Measurements from ENCODE around the gene OSBPL5.
"Not testable (repeated sequence)": the region's sequence is repeated elsewhere in the genome, so short reads cannot be mapped to it uniquely, and the experiment has no call there.

OSBPL5 gene

DNA sequence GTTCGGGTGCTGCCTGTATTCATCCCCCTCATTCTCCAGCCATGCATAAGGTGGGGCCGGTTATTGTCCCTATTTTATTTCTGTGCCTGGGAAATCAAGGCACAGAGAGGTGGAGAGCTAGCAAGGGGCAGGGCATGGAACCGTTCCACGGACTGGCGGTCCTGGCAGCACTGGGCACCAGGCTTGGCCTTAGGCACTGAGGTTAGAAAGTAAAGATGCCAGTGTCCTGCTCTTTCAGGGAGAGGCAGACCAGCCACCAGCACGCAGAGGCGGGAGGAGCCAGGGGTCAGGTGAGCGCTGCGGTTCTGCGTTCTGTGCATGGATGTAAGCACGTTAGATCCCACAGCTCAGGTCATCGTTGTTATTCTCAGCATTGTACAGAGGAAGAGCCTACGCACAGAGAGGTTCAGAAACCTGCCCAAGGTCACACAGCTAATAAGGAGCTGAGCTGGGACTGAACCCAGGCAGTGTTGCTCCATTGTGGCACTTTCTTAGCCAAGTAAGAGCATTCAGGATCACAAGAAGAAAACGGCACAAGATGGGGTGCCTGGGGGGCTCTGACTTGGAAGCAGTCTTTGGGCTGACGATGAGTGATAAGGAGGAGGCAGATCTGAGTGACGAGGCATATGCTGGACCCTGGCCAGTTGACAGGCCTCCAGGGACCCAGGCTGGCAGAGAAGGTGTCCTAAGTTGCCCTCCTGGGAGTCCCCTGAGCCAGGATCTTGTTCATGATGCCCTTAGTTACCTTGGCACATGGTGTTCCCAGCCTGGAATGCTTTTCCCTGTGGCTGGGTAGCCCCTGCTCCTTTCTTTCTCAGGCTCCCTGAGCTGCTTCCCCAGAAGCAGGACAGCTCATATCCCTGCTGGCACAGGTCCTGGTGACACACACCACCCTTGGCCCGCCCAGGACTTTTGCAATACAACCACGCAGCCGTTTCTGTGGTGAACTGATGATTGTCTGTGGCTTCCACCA, 41.1 kb downstream of the OSBPL5 start:
- DNase-seq (ENCODE audit: low read depth in 2 of 3, low spot score in 1 of 3) = no peak

DNA sequence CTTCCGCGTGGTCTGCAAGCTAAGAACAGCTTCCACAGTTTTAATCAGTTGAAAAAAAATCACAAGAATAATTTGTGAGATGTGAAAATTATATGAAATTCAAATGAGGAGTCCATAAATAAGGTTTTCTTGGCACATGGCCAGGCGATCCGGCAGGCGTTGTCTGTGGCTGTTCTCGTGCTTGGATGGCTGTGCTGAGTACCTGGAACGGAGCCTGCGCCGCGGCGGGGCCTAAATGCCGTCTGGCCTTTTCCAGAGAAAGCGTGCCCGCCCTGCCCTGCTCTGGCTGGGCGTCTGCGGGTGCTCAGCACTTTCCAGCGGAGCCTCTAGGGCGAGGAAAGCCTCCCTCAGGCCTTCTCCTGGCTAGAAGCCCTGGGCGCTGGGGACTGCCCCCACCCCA, 41.8 kb downstream of the OSBPL5 start:
- DNase-seq (ENCODE audit: low read depth in 2 of 3, low spot score in 1 of 3) = no peak

DNA sequence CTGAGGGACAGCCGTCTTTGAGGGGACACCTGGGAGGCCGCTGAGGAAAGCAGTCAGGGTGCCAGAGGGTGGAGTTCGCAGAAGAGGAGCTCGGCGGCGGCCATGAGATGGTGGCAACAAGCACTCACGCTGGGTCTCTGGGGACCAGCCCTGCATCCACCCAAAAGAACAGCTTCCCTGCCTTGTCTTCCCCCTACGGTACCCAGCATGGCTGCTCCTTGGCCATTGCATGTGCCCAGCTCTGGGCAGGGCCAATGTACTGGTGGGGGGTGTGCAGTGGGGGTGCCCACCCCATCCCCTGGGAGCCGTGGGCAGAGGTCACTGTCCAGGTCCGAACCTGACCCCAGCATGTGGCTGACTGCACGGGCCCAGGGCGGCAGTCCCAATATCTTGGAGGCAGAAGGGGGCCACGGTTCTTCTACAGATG, 42.3 kb downstream of the OSBPL5 start:
- no peak for DNase-seq (ENCODE audit: low read depth in 2 of 3, low spot score in 1 of 3)

DNA sequence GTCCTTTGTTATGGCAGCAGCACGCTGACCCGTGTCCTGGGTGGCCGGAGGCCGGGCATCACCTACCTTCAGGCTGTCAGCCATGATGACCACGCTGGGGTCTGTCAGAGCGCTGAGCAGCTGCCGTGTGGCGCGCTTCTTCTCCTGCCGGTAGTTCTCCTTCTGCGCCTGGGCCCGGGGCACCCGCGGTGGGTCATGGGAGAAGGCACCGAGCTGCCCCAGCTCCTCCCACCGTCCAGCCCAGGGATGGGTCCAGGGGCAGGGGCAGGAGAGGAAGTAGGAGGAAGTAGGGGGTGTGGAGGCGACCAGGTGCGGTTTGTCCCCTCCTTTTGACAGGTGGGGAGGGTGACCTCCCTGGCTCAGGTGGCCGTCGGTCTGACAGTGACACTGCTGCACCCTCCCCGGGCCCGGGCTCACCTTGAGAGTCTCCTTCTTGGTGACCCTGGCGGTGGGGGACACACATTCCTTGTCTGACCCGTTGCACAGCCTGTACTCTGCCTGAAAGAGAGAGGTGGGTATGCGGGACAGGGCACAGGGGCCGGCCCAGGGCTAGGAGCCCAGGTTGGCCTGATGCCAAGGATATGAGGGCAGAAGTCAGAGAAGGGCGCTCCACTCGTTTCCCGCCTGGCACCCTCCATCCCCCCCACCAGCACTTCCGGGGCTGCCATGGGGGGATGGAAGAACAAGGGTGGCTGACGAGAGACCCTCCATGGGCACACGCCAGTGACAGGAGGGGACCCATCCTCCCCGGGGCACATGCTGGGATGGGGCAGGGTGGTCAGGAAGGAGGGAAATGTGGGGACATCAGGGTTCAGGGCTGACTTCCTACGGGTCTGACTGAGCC, 43.0 kb downstream of the OSBPL5 start:
- DNase-seq (ENCODE audit: low read depth in 2 of 3, low spot score in 1 of 3) = no peak

DNA sequence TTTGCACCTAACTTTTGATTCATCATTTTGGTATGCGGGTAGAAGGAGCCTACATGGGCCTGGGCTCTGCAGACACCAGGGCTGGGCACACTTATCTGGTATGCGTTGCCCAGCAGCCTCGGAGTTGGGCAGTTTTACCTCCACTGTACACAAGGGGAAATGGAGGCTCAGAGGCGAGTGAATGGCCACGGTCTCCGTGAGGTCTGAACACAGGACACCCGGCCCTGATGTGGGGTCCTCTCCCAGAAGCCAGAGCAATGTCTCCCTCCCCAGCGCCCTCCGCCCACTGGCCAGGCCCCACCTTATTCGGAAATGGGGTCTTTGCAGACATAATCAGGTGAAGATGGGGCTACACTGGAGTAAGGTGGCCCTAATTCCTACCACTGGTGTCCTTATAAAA, 43.7 kb downstream of the OSBPL5 start:
- DNase-seq (ENCODE audit: low read depth in 2 of 3, low spot score in 1 of 3) = no peak

DNA sequence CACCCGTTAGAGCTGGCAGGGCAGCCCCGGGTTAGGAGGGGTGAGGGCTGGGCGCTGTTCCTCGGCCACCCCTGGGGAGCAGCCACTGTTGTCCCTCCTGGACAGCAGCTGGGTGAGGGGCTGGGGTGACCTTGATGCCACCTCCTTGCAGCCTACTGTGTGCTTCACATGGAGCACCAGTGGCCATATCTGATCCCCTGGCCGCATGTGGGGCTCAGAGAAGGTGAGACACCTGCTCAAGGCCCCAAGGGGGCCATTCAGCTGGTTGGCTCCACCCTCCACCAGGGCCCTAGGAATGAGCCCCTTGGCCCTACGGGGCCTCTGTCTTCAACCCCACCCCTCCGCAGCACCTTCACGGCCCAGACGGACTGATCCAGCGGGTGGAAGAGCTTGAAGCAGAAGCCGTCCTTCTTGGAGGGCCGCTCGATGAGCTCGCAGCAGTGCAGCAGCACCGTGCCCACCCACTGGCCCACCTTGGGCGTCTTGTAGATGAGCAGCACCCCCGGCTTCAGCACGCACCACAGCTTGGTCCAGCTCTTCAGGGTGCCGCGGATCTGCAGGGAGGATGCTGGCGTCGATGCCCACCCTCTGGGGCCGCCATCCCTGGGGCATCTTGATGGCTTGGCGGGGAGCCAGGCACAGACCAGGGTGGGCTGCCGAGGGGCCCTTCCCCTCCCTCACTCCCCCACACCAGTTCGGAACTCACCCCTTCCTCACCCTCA, 44.9 kb downstream of the OSBPL5 start:
- DNase-seq (ENCODE audit: low read depth in 2 of 3, low spot score in 1 of 3) = no peak

DNA sequence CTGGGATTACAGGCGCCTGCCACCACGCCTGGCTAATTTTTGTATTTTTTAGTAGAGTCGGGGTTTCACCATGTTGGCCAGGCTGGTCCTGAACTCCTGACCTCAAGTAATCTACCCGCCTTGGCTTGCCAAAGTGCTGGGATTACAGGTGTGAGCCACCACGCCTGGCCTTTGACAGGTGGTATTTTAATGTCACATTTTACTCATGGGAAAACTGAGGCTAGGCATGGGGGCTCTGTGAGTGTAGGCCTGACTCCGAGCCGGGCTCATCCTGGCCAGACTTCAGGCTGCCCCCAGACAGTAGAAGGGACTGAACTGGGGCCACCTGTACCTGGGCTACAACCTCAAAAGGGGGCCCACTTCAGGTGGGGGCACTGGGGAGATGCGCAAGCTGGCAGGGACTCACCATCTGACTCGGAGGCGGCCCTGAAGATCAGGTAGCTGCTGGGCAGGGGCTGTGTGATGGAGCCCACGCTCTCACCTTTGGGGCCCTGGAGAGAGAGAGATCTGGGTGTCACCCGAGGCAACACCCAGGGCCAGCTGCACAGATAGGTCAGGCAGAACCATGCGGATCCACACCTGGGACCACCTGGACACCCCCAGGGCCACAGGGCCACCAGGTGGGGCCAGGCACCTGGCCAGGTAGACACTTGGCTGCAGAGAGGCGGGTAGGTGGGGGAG, 45.8 kb downstream of the OSBPL5 start:
- DNase-seq (ENCODE audit: low read depth in 2 of 3, low spot score in 1 of 3) = no peak

DNA sequence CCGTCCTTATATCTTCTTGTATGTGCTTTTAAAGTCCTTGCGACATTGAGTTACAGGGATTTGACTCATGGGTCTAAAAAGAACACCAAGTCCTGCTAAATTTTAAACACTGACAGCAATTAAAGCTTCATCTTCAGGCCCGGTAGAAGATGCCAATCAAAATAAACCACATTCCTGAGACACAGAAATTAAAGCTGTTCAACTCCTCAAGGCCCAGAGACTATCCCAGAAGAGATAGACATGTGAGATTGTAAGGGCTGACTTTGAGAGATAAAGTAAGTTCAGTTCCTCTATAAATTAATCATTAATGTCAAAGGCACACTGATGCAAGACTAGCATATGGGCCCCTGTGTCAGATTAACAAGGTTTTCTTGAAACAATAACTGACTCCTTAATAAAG, 49.8 kb downstream of the OSBPL5 start:
- DNase-seq (ENCODE audit: low read depth in 2 of 3, low spot score in 1 of 3) = no peak

DNA sequence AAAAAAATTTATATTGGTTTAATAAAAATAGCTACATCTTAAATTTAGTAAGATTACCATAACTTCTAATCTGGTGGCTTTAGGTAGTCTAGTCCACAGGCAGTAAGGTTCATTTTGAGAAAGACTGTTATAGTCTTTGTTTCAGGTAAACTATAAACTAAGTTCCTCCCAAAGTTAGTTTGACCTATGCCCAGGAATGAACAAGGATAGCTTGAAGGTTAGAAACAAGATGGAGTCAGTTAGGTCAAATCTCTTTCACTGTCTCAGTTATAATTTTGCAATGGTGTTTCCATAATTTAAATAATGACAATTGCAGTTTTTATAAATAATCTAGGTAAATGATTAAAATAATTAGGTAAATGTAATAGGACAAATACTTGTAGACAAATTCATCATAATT, 51.4 kb downstream of the OSBPL5 start:
- DNase-seq (ENCODE audit: low read depth in 2 of 3, low spot score in 1 of 3) = not testable (repeated sequence)

DNA sequence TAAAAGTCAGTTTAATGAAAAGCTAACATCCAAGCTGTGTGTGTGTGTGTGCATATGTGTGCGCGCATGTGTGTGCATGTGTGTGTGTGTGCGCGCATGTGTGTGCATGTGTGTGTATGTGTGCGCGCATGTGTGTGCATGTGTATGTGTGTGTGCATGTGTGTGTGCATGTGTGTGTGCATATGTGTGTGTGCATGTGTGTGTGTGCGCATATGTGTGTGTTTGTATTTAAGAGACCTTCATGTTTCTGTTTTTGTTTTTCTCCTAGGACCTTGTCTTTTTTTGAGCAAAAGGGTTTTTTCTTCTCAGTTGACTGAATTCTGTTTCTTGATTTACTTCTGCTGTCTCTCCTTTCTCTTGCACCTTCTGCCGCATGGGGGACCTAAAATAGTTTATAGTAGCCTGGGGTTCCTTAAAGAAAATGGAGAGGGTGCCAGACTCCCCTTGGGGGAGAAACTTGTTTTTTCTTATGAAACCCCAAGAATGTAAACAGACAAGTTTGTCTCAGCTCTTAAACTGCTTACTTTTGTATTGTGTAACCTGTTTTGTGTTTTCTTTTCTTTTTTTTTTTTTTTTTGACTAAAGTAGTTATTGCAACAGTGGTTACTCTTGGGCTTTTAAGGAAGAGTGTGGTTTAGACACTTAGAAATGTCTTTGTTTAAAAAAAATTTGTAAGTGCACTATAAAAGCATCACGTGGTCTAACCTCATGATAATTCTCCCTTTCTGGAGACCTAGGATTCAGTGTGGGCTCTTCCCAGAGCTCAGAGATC, 53.0 kb downstream of the OSBPL5 start:
- DNase-seq (ENCODE audit: low read depth in 2 of 3, low spot score in 1 of 3) = no peak

DNA sequence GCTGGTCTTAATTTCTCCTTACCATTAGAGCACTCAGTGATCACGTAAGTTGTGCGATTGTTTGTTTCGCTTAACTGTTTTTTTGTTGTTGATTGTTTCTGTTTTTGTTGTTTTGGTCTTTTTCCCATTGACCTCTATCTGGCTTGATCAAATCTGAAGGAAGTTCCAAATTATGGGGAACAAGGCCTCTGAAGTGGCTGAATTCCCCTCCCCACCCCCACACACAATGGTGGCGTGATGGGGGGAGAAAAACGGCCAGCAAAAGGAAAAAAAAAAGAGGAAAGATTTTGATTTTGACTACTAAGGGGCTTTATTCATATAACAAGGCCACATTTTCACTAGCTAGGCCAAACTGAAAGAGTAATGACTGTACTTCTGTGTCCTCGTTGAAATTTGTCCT, 53.6 kb downstream of the OSBPL5 start:
- no peak for DNase-seq (ENCODE audit: low read depth in 2 of 3, low spot score in 1 of 3)

DNA sequence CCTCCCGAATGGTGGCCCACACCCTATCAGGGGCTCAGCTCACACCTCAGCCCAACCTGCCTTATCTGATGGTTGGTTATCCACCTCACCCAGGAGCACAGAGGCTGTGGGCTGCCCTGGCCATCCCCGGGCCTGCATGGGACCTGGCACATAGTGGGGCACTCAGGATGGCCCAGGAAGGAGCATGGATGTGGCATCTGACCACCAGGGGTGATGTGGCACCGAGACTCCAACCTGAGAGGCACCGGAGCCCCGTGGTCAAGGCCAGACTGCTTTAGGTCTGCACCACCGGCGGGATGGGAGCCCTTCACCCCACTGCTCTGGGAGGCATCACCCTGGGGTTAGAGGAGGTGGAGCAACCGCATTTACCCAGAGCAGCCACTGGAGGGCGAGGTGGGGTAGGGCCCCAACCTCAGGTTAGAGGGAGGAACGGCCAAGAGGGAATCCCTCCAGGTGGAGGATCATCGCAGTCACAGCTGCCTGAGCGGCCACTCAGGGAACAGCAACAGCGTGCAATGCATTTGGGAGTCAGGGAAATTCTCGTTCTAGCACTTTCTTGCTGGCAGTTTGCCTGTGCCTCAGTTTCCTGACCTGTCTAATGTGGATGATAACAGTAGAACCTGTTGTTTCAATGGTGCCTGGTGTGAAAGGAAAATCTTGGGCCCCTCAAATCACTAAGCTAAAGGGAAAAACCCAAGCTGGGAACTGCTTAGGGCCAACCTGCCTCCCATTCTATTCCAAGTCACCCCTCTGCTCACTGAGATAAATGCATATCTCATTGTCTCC, 55.0 kb downstream of the OSBPL5 start:
- DNase-seq (ENCODE audit: low read depth in 2 of 3, low spot score in 1 of 3) = peak; percentile 16 to 45 (median 24)

DNA sequence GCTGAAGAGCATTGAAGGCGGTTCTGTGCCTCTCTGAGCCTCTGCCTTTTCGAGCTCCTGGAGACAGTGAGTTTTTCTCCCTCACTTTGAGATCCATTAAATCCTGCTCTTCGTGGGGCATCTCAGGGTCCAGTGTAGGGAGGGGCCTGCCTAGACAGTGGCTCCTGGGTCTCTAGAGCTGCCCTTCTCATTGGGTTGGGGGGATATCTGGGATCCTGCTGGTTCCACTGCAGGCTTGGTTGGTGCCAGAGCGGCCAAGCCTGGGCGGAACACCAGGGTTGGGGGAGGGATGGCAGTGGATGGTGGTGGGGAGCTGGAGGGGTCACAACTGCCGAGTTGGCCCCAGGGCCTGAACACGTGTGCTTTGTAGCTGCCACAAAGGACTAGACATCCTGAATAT, 55.7 kb downstream of the OSBPL5 start:
- DNase-seq (ENCODE audit: low read depth in 2 of 3, low spot score in 1 of 3) = no peak

DNA sequence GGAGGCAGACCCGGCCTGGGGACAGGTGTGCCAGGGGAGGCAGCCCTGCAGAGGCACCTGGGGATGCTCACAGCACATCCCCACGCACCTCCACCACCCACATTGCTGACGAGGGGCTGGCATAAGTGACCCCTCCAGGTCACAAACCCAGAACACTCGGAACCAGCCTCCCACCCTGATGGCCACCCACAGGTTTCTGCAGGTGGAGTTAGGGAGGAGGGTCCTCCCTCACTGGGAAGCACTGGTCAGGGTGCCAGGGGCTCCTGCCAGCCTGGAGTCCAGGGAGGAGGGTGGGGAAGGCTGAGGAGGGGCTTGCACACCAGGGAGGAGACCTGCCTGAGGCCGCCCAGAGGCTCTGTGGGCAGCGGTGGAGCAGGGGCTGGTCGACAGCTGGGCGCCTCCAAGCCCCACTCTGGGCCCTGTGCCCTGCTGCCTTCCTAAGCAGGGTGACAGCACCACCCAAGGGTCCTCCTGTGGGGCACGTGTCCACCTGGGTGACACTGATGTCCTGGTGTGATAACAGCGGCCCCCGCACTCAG, 56.9 kb downstream of the OSBPL5 start:
- DNase-seq (ENCODE audit: low read depth in 2 of 3, low spot score in 1 of 3) = no peak

DNA sequence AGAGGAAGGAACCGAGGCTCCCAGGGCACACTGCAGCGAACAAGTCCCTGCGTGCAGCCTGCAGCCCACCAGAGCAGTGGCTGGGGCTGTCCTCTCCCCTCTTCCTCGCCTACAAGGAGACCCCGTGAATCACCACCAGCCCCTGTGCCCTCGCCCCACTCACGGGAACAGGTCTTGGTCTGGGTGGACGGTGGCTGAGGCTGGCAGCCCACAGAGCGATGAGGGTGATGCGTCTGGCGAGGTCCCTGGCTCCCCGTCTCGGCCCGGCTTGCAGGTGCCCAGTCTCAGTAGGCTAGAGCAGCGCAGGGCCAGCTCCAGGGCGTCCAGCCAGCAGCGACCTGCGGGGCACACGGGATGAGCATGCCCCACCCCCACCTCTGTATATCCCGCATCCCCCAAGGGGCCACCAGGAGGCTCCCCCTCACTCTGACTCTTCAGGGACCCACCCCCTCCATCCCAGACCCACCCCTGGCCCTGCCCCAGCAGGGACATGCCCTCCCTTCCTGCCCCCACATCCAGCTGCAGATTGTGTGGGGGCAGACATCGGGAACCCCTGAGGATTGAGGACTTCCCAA, 57.4 kb downstream of the OSBPL5 start:
- DNase-seq (ENCODE audit: low read depth in 2 of 3, low spot score in 1 of 3) = no peak

DNA sequence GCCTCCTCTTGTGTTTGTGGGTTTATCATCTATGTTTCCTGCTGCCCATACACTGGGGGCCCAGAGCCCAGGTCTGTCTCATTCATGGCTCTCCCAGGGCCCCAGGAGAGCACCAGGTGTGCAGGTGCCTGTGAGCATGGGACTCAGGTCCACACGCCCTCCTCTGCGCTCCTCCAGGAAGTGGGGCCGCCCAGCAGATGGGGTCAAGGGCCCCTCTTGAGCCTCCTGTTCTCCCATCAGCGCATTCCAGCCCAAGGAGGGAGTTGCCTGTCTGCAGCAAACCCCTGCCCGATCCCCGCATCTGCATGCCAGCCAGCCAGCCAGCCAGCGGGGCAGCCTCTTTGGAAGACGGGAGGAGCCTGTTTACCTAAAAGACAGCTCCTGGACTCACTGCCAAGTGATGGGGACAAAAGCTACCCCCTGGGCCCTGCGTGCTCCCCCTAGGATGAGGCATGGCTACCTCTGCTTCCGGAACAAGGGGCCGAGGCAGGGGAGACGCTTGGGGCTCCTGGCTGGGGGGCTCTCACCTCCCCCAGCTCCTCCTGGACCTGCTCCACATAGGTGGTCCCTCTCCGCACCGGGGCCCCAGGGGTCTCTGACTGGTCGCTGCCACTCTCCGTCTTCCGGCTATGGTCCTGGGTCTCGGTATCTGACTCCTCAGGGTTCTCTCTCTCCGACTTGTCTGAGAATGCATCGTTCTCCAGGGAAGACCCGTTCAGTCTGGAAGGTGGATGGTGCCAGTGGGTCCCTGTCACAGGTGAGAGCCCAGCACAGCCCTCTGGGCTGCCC, 58.2 kb downstream of the OSBPL5 start:
- no peak for DNase-seq (ENCODE audit: low read depth in 2 of 3, low spot score in 1 of 3)

DNA sequence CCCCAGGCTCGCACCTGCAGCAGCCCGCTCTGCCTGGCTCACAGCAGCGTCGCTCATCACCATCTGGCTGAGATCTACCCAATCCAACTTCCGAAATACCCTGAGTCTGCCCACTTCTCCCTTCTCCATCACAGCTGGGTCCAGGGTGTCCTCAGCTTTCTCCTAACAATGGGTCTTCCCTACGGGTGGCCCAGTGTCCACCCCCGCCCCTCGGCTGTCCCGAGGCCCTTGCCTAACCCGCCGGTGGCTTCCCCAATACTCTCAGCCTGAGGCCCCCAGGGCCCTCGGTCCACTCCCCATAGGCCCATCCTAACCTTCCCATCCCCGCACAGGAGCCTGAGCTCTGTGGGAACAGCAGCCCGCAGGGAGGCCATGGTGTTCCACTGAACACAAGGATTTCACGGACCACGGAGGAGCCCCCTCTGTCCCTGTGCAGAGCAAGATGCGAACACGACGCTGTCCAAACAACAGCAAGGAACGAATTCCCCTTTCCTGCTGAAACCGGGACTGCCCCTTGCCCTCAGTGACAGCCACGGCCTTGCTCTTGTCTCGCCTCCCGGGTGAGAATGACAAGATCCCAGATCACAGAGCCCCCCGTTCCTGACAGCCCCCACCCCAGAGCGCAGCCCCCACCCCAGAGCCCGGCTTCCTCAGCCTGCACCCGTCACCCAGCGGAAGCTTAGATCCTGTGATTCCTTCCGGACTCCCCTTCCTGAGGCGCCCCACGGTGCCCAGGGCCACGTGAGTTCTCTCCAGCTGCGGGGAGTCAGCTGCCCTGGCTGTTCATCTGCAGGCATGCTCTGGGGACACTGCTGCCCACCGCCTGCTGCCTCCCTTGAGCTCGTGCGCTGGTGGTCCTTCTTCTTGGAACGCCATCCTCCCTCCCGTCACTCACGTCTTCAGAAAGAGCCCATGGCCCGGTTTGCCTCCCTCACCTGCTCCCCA, 59.0 kb downstream of the OSBPL5 start:
- DNase-seq (ENCODE audit: low read depth in 2 of 3, low spot score in 1 of 3) = no peak
